ENCODE measurements around the gene SUPT20HL2.
"Not testable (repeated sequence)": the region's sequence is repeated elsewhere in the genome, so short reads cannot be mapped to it uniquely, and the experiment has no call there.

SUPT20HL2 gene

DNA sequence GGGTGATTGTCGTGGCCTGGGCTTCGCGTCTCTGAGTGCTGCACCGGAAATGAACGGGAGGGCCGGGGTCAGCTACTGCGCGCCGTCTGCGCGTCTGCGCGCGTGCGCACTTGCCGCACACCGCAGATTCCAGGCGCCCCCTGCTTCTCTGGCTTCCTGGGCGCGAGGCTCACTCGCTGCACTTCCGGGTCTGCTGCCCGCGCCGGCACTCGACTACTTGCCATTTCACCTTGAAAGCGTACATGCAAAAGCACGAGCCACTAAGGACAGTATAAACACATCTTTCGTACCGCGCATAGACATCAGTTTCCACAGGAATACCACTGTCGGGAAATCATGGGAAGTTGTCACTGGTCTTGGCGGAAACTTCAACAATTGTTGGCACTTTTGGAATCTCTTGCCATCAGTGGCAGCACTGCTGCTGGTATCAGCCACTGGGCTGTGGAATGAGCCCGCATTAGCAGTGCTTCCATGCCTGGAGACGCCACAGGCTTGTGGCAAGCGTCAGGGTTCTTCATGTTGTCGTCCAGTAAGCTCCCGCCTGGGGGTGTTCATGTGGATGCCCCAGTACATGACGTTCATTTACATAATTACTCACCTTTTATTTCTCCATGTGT is at the start of gene SUPT20HL2:
SUPT20HL2 (minus strand) TSS at position 51 of the 617 bp plus-strand sequence. CDS start 754 bp downstream, outside the sequence.
- Histone ChIP-seq H3K36me3 (ENCODE audit: control insufficient read depth, insufficient read depth, low read length, severe bottlenecking) (no peaks in the 10 kb centered on the region), H3K9ac (ENCODE audit: low read length) (no peak within 1 kb of the TSS), H3K4me3 (ENCODE audit: low read length) (no peak within 1 kb of the TSS), H3K4me1 (ENCODE audit: control insufficient read depth, insufficient read depth, low read length) (no peaks in the 10 kb centered on the region), H3K9me3 (ENCODE audit: control insufficient read depth, low read length) (no peaks in the 10 kb centered on the region), H3K27me3 (replicated peaks; ENCODE audit: control insufficient read depth, insufficient read depth, low read length) (peaks cover 7% of the 10 kb centered on the region)
- no peak for DNase-seq (ENCODE audit: low read depth)

- DNase-seq (ENCODE audit: low read depth); H3K9me3 ChIP-seq (ENCODE audit: control insufficient read depth, low read length); H3K27me3 ChIP-seq (replicated peaks; ENCODE audit: control insufficient read depth, insufficient read depth, low read length); H3K9ac ChIP-seq (ENCODE audit: low read length); H3K36me3 ChIP-seq (ENCODE audit: control insufficient read depth, insufficient read depth, low read length, severe bottlenecking); H3K4me1 ChIP-seq (ENCODE audit: control insufficient read depth, insufficient read depth, low read length); H3K4me3 ChIP-seq (ENCODE audit: low read length): not testable (repeated sequence)
Observed at GRCh38 chrX:24362089-24362745, 48.3 kb upstream of the SUPT20HL2 start.

GRCh38 chrX:24360272-24360671 is 46.4 kb upstream of the SUPT20HL2 start, which contains the start of gene SUPT20HL1:
SUPT20HL1 (plus strand) TSS chrX:24360639; CDS start chrX:24362761, 2,122 bp downstream.
- H3K4me1 ChIP-seq (ENCODE audit: control insufficient read depth, insufficient read depth, low read length) = no peaks in the 10 kb centered on the region
- no peaks in the 10 kb centered on the region for H3K36me3 ChIP-seq (ENCODE audit: control insufficient read depth, insufficient read depth, low read length, severe bottlenecking)
- no peak for DNase-seq (ENCODE audit: low read depth)
- H3K27me3 ChIP-seq (replicated peaks; ENCODE audit: control insufficient read depth, insufficient read depth, low read length) = no peaks in the 10 kb centered on the region
- H3K9ac ChIP-seq (ENCODE audit: low read length) = no peak within 1 kb of the TSS
- H3K9me3 ChIP-seq (ENCODE audit: control insufficient read depth, low read length) = no peaks in the 10 kb centered on the region
- no peak within 1 kb of the TSS for H3K4me3 ChIP-seq (ENCODE audit: low read length)

- H3K36me3 ChIP-seq (ENCODE audit: control insufficient read depth, insufficient read depth, low read length, severe bottlenecking) = no peaks in the 10 kb centered on the region
- no peak for DNase-seq (ENCODE audit: low read depth)
- no peak overlapping the region for H3K9ac ChIP-seq (ENCODE audit: low read length)
- no peaks in the 10 kb centered on the region for H3K9me3 ChIP-seq (ENCODE audit: control insufficient read depth, low read length)
- H3K27me3 ChIP-seq (replicated peaks; ENCODE audit: control insufficient read depth, insufficient read depth, low read length) = no peaks in the 10 kb centered on the region
- no peaks in the 10 kb centered on the region for H3K4me1 ChIP-seq (ENCODE audit: control insufficient read depth, insufficient read depth, low read length)
- H3K4me3 ChIP-seq (ENCODE audit: low read length) = no peak overlapping the region
Observed at GRCh38 chrX:24357106-24357505, 43.2 kb upstream of the SUPT20HL2 start.

- no peak overlapping the region for H3K9ac ChIP-seq (ENCODE audit: low read length)
- no peak overlapping the region for H3K4me3 ChIP-seq (ENCODE audit: low read length)
- no peak for DNase-seq (ENCODE audit: low read depth)
- no peaks in the 10 kb centered on the region for H3K36me3 ChIP-seq (ENCODE audit: control insufficient read depth, insufficient read depth, low read length, severe bottlenecking)
- H3K4me1 ChIP-seq (ENCODE audit: control insufficient read depth, insufficient read depth, low read length) = no peaks in the 10 kb centered on the region
- no peaks in the 10 kb centered on the region for H3K9me3 ChIP-seq (ENCODE audit: control insufficient read depth, low read length)
- H3K27me3 ChIP-seq (replicated peaks; ENCODE audit: control insufficient read depth, insufficient read depth, low read length) = no peaks in the 10 kb centered on the region
Observed at GRCh38 chrX:24355095-24355494, 41.2 kb upstream of the SUPT20HL2 start.

DNA sequence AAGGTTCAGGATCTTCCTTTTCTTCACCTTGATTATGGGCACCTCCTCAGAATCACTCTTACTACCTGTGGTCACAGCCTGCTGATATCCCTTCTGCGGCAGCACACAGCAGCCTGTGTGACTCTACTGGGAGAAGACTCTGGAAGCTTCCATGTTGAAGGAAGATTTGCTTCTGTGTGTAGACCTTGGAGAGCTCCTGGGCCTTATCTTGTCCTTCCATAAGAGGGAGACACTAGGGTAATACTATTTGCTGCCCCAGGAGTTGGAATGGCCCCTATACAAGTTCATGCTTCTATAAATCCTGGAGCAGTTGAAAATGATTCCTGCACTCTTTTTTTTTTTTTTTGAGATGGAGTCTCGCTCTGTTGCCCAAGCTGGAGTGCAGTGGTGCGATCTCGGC is 36.3 kb upstream of the SUPT20HL2 start:
- no peak overlapping the region for H3K9ac ChIP-seq (ENCODE audit: low read length)
- H3K9me3 ChIP-seq (ENCODE audit: control insufficient read depth, low read length) = no peaks in the 10 kb centered on the region
- no peak overlapping the region for H3K4me3 ChIP-seq (ENCODE audit: low read length)
- no peak for DNase-seq (ENCODE audit: low read depth)
- H3K36me3 ChIP-seq (ENCODE audit: control insufficient read depth, insufficient read depth, low read length, severe bottlenecking) = no peaks in the 10 kb centered on the region
- no peaks in the 10 kb centered on the region for H3K4me1 ChIP-seq (ENCODE audit: control insufficient read depth, insufficient read depth, low read length)
- peaks cover 3% of the 10 kb centered on the region for H3K27me3 ChIP-seq (replicated peaks; ENCODE audit: control insufficient read depth, insufficient read depth, low read length)

GRCh38 chrX:24347881-24348280 is 34.0 kb upstream of the SUPT20HL2 start:
- no peak for DNase-seq (ENCODE audit: low read depth)

GRCh38 chrX:24343719-24344118 is 29.9 kb upstream of the SUPT20HL2 start:
- no peak for DNase-seq (ENCODE audit: low read depth)
- Histone ChIP-seq H3K27me3 (replicated peaks; ENCODE audit: control insufficient read depth, insufficient read depth, low read length) (peaks cover 7% of the 10 kb centered on the region), H3K4me3 (ENCODE audit: low read length) (no peak overlapping the region), H3K9me3 (ENCODE audit: control insufficient read depth, low read length) (no peaks in the 10 kb centered on the region), H3K4me1 (ENCODE audit: control insufficient read depth, insufficient read depth, low read length) (no peaks in the 10 kb centered on the region), H3K36me3 (ENCODE audit: control insufficient read depth, insufficient read depth, low read length, severe bottlenecking) (no peaks in the 10 kb centered on the region), H3K9ac (ENCODE audit: low read length) (no peak overlapping the region)

More at GRCh38 chrX:24347881-24348280, 34.0 kb upstream of the SUPT20HL2 start:
- Histone ChIP-seq H3K27me3 (replicated peaks; ENCODE audit: control insufficient read depth, insufficient read depth, low read length) (peaks cover 3% of the 10 kb centered on the region), H3K9ac (ENCODE audit: low read length) (no peak overlapping the region), H3K4me1 (ENCODE audit: control insufficient read depth, insufficient read depth, low read length) (no peaks in the 10 kb centered on the region), H3K4me3 (ENCODE audit: low read length) (no peak overlapping the region), H3K36me3 (ENCODE audit: control insufficient read depth, insufficient read depth, low read length, severe bottlenecking) (no peaks in the 10 kb centered on the region), H3K9me3 (ENCODE audit: control insufficient read depth, low read length) (no peaks in the 10 kb centered on the region)

DNA sequence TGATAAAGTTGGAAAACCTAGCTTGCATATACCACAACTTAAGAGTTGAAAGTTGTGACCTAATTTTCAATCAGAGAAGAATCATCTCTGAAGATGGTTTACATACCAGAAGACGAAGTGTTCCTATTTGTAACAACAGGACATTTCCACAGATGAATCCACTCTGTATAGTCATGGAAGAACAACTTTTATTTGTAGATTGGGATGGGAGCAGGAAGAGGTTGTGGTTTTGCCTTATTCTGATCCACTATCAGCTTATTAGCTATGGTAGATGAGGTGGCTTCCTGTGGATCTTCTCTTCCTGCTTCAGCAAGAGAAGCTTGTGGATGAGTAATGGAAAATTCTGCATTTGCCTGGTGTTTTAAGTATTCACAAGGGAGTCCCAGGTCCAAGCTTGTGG is 27.9 kb upstream of the SUPT20HL2 start:
- Histone ChIP-seq H3K9ac (ENCODE audit: low read length) (no peak overlapping the region), H3K4me3 (ENCODE audit: low read length) (no peak overlapping the region), H3K27me3 (replicated peaks; ENCODE audit: control insufficient read depth, insufficient read depth, low read length) (peaks cover 7% of the 10 kb centered on the region), H3K9me3 (ENCODE audit: control insufficient read depth, low read length) (no peaks in the 10 kb centered on the region), H3K4me1 (ENCODE audit: control insufficient read depth, insufficient read depth, low read length) (no peaks in the 10 kb centered on the region), H3K36me3 (ENCODE audit: control insufficient read depth, insufficient read depth, low read length, severe bottlenecking) (no peaks in the 10 kb centered on the region)
- DNase-seq (ENCODE audit: low read depth) = peak; percentile 29

DNA sequence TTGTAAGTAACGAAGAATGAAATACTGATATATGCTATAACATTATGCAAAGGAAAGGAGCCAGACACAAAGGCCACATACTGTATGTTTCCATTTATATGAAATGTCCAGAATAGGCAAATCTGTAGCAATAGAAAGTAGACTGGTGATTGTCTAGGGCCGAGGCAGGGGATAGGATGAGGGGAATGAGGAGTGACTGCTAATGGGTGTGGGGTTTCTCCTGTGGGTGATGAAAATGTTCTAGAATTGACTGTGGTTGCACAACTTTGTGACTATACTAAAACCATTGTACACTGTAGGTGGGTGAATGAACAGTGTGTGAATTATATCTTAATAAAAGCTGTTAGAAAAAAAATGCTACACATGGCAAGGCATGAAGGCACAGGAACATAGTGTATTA is 26.6 kb upstream of the SUPT20HL2 start:
- peaks cover 3% of the 10 kb centered on the region for H3K27me3 ChIP-seq (replicated peaks; ENCODE audit: control insufficient read depth, insufficient read depth, low read length)
- no peak overlapping the region for H3K4me3 ChIP-seq (ENCODE audit: low read length)
- H3K9me3 ChIP-seq (ENCODE audit: control insufficient read depth, low read length) = no peaks in the 10 kb centered on the region
- H3K9ac ChIP-seq (ENCODE audit: low read length) = no peak overlapping the region
- H3K4me1 ChIP-seq (ENCODE audit: control insufficient read depth, insufficient read depth, low read length) = no peaks in the 10 kb centered on the region
- H3K36me3 ChIP-seq (ENCODE audit: control insufficient read depth, insufficient read depth, low read length, severe bottlenecking) = no peaks in the 10 kb centered on the region
- DNase-seq (ENCODE audit: low read depth) = no peak

- Histone ChIP-seq H3K9ac (ENCODE audit: low read length) (no peak overlapping the region), H3K27me3 (replicated peaks; ENCODE audit: control insufficient read depth, insufficient read depth, low read length) (peaks cover 3% of the 10 kb centered on the region), H3K9me3 (ENCODE audit: control insufficient read depth, low read length) (no peaks in the 10 kb centered on the region), H3K4me1 (ENCODE audit: control insufficient read depth, insufficient read depth, low read length) (no peaks in the 10 kb centered on the region), H3K4me3 (ENCODE audit: low read length) (no peak overlapping the region), H3K36me3 (ENCODE audit: control insufficient read depth, insufficient read depth, low read length, severe bottlenecking) (no peaks in the 10 kb centered on the region)
- no peak for DNase-seq (ENCODE audit: low read depth)
Observed at GRCh38 chrX:24339911-24340310, 26.0 kb upstream of the SUPT20HL2 start.

All from adipocyte (in vitro differentiated cells).